Liver (tissue), 9 donors: ENCODE data around the gene CFAP299. TPM values are rescaled to one million over a fixed set of nuclear protein-coding genes. Genes with fewer than 3 reads are reported as not detected.

Source experiments
- DNase-seq: peaks from one replicate; pipeline ENCODE4 v3.0.0-alpha.2; 2017; ENCODE audit warnings: low spot score
- H3K27ac ChIP-seq, 2 donors: one replicate each; pipeline ENCODE4 v1.7.0; 2013; ENCODE audit warnings: inconsistent platforms in 2 of 2, low read length in 2 of 2, control low read depth in 1 of 2, low read depth in 1 of 2, mild to moderate bottlenecking in 1 of 2
- H3K27me3 ChIP-seq, 4 donors: one replicate each; pipeline versions ENCODE4 v1.6.1 to v1.7.0; 2013; ENCODE audit warnings: low read length in 3 of 4, inconsistent platforms in 1 of 4, mild to moderate bottlenecking in 1 of 4, moderate library complexity in 1 of 4; ENCODE audit not compliant: control insufficient read depth in 4 of 4, insufficient read depth in 4 of 4
- H3K36me3 ChIP-seq, 4 donors: one replicate each; pipeline versions ENCODE4 v1.6.1 to v1.7.0; 2013; ENCODE audit warnings: low read length in 3 of 4, mild to moderate bottlenecking in 3 of 4, low read depth in 1 of 4, moderate library complexity in 1 of 4; ENCODE audit not compliant: control insufficient read depth in 4 of 4, insufficient read depth in 3 of 4
- H3K4me1 ChIP-seq, 4 donors: one replicate each; pipeline versions ENCODE4 v1.6.1 to v1.7.0; 2013; ENCODE audit warnings: low read length in 3 of 4, mild to moderate bottlenecking in 3 of 4, moderate library complexity in 1 of 4; ENCODE audit not compliant: control insufficient read depth in 4 of 4, insufficient read depth in 4 of 4
- H3K4me3 ChIP-seq, 3 donors: one replicate each; pipeline versions ENCODE4 v1.6.1 to v1.7.0; 2013; ENCODE audit warnings: low read length in 3 of 3, control low read depth in 1 of 3, low read depth in 1 of 3, mild to moderate bottlenecking in 1 of 3
- H3K9ac ChIP-seq, 2 donors: one replicate each; pipeline ENCODE4 v1.7.0; 2013; ENCODE audit warnings: low read length in 2 of 2, mild to moderate bottlenecking in 2 of 2, moderate library complexity in 2 of 2, control low read depth in 1 of 2, low read depth in 1 of 2
- H3K9me3 ChIP-seq, 4 donors: one replicate each; pipeline versions ENCODE4 v1.6.1 to v1.7.0; 2013; ENCODE audit warnings: low read length in 3 of 4; ENCODE audit not compliant: control insufficient read depth in 4 of 4
- ATF3 ChIP-seq: IDR thresholded peaks from 2 replicates; pipeline ENCODE4 v1.6.1; 2016; ENCODE audit warnings: antibody characterized with exemption
- EGR1 ChIP-seq, 2 donors: IDR thresholded peaks; 2 replicates each; pipeline ENCODE4 v1.6.1; 2016 to 2018; ENCODE audit warnings: antibody characterized with exemption in 2 of 2, low read depth in 2 of 2
- FOXA1 ChIP-seq: IDR thresholded peaks from 2 replicates; pipeline ENCODE4 v1.6.1; 2016; ENCODE audit warnings: antibody characterized with exemption
- FOXA2 ChIP-seq: IDR thresholded peaks from 2 replicates; pipeline ENCODE4 v1.6.1; 2016; ENCODE audit warnings: antibody characterized with exemption
- GABPA ChIP-seq, 2 donors: IDR thresholded peaks in 1 of 2; conservative IDR thresholded peaks in 1 of 2; 2 replicates each; pipeline ENCODE4 v1.6.1; 2016; ENCODE audit warnings: antibody characterized with exemption in 2 of 2, mild to moderate bottlenecking in 1 of 2, moderate library complexity in 1 of 2
- HNF4A ChIP-seq, 2 donors: conservative IDR thresholded peaks; 2 replicates each; pipeline ENCODE4 v1.6.1; 2016; ENCODE audit warnings: antibody characterized with exemption in 2 of 2, mild to moderate bottlenecking in 2 of 2
- HNF4G ChIP-seq: IDR thresholded peaks from 2 replicates; pipeline ENCODE4 v1.6.1; 2016; ENCODE audit warnings: antibody characterized with exemption
- JUND ChIP-seq, 2 donors: IDR thresholded peaks; 2 replicates each; pipeline ENCODE4 v1.6.1; 2016; ENCODE audit warnings: antibody characterized with exemption in 2 of 2
- NR2F2 ChIP-seq: IDR thresholded peaks from 2 replicates; pipeline ENCODE4 v1.6.1; 2016; ENCODE audit warnings: antibody characterized with exemption
- RAD21 ChIP-seq, 2 donors: IDR thresholded peaks; 2 replicates each; pipeline ENCODE4 v1.6.1; 2016; ENCODE audit warnings: antibody characterized with exemption in 2 of 2, mild to moderate bottlenecking in 2 of 2
- RXRA ChIP-seq, 2 donors: IDR thresholded peaks; 2 replicates each; pipeline ENCODE4 v1.6.1; 2017 to 2018; ENCODE audit warnings: antibody characterized with exemption in 2 of 2, mild to moderate bottlenecking in 1 of 2
- SP1 ChIP-seq: IDR thresholded peaks from 2 replicates; pipeline ENCODE4 v1.6.1; 2018; ENCODE audit warnings: antibody characterized with exemption, mild to moderate bottlenecking
- TAF1 ChIP-seq: conservative IDR thresholded peaks from 2 replicates; pipeline ENCODE4 v1.6.1; 2016; ENCODE audit warnings: antibody characterized with exemption, mild to moderate bottlenecking
- YY1 ChIP-seq: IDR thresholded peaks from 2 replicates; pipeline ENCODE4 v1.6.1; 2016; ENCODE audit warnings: antibody characterized with exemption, mild to moderate bottlenecking
- ZBTB33 ChIP-seq: IDR thresholded peaks from 2 replicates; pipeline ENCODE4 v1.6.1; 2016; ENCODE audit warnings: antibody characterized with exemption
- WGBS: extraction: QIAGEN DNeasy Blood & Tissue Kit; methylation state at CpG from one replicate; pipeline ENCODE4 v1.1.7; 2013; 5-methylcytosine and 5-hydroxymethylcytosine counted together
- polyA plus RNA-seq, 2 donors: library from polyadenylated mRNA; stranded (reverse) in 1 of 2; unstranded in 1 of 2; fragments of 200-250 nt in 1 of 2; fragments of >200 nt in 1 of 2; fragmentation: Nextera tagmentation in 1 of 2; extraction: Ambion mirVana in 1 of 2; gene quantifications; one replicate each; pipeline versions ENCODE4 v1.2.1 to v1.2.3, GENCODE V29; 2013 to 2015
- total RNA-seq, 2 donors: library from RNA; depleted of rRNA; stranded (reverse); fragments of >200 nt; gene quantifications; one replicate each; pipeline ENCODE4 v1.2.3, GENCODE V29; 2014
- TF ChIP-seq, protein P1 (sequence below): fragments of 150-350 bp; IDR thresholded peaks from 2 replicates; pipeline ENCODE4 v1.5.1; 2017; ENCODE audit warnings: improper control_type of control experiment, low read depth, low read length; ENCODE audit not compliant: missing input control
- TF ChIP-seq, protein P2 (sequence below): IDR thresholded peaks from 2 replicates; pipeline ENCODE4 v1.6.1; 2016; ENCODE audit warnings: antibody characterized with exemption, mild to moderate bottlenecking
- TF ChIP-seq, protein P3 (sequence below): IDR thresholded peaks from 2 replicates; pipeline ENCODE4 v1.6.1; 2016; ENCODE audit warnings: antibody characterized with exemption
- donor health status: healthy.
- donor health status: healthy.
- donor health status: healthy.
- donor health status: healthy.
- donor health status: healthy.

Gene CFAP299
- total and polyA plus RNA-seq, 4 donors: not detected

GRCh38 chr4:80709082-80709869 is 373.7 kb downstream of the CFAP299 start:
- TF ChIP-seq, protein P1, sequence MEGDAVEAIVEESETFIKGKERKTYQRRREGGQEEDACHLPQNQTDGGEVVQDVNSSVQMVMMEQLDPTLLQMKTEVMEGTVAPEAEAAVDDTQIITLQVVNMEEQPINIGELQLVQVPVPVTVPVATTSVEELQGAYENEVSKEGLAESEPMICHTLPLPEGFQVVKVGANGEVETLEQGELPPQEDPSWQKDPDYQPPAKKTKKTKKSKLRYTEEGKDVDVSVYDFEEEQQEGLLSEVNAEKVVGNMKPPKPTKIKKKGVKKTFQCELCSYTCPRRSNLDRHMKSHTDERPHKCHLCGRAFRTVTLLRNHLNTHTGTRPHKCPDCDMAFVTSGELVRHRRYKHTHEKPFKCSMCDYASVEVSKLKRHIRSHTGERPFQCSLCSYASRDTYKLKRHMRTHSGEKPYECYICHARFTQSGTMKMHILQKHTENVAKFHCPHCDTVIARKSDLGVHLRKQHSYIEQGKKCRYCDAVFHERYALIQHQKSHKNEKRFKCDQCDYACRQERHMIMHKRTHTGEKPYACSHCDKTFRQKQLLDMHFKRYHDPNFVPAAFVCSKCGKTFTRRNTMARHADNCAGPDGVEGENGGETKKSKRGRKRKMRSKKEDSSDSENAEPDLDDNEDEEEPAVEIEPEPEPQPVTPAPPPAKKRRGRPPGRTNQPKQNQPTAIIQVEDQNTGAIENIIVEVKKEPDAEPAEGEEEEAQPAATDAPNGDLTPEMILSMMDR: no peak
- TF ChIP-seq RXRA (IDR thresholded peaks at IDR 0.05): no peak
- no peak for TF ChIP-seq SP1
- TF ChIP-seq ATF3: no peak
- no peak for TF ChIP-seq EGR1 (IDR thresholded peaks at IDR 0.05; ENCODE audit: low read depth in 2 of 2)
- no peak for TF ChIP-seq RAD21 (IDR thresholded peaks at IDR 0.05)
- Histone ChIP-seq H3K9ac (no peak overlapping the region), H3K9me3 (no peaks in the 10 kb centered on the region), H3K27ac (no peak overlapping the region), H3K4me3 (no peak overlapping the region), H3K4me1 (no peaks in the 10 kb centered on the region), H3K27me3 (no peaks in the 10 kb centered on the region), H3K36me3 (no peaks in the 10 kb centered on the region)
- 33% methylated on average over 6 of the region's 6 CpGs for WGBS
- no peak for DNase-seq

GRCh38 chr4:80710748-80711451 is 375.4 kb downstream of the CFAP299 start:
- H3K9me3 ChIP-seq: no peaks in the 10 kb centered on the region
- no peak for TF ChIP-seq JUND (IDR thresholded peaks at IDR 0.05)
- TF ChIP-seq, protein P1: no peak
- TF ChIP-seq FOXA1: no peak
- TF ChIP-seq RXRA (IDR thresholded peaks at IDR 0.05): no peak
- no peak for TF ChIP-seq TAF1
- no peak for TF ChIP-seq HNF4A (conservative IDR thresholded peaks at IDR 0.05)
- TF ChIP-seq, protein P2, sequence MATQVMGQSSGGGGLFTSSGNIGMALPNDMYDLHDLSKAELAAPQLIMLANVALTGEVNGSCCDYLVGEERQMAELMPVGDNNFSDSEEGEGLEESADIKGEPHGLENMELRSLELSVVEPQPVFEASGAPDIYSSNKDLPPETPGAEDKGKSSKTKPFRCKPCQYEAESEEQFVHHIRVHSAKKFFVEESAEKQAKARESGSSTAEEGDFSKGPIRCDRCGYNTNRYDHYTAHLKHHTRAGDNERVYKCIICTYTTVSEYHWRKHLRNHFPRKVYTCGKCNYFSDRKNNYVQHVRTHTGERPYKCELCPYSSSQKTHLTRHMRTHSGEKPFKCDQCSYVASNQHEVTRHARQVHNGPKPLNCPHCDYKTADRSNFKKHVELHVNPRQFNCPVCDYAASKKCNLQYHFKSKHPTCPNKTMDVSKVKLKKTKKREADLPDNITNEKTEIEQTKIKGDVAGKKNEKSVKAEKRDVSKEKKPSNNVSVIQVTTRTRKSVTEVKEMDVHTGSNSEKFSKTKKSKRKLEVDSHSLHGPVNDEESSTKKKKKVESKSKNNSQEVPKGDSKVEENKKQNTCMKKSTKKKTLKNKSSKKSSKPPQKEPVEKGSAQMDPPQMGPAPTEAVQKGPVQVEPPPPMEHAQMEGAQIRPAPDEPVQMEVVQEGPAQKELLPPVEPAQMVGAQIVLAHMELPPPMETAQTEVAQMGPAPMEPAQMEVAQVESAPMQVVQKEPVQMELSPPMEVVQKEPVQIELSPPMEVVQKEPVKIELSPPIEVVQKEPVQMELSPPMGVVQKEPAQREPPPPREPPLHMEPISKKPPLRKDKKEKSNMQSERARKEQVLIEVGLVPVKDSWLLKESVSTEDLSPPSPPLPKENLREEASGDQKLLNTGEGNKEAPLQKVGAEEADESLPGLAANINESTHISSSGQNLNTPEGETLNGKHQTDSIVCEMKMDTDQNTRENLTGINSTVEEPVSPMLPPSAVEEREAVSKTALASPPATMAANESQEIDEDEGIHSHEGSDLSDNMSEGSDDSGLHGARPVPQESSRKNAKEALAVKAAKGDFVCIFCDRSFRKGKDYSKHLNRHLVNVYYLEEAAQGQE: no peak
- TF ChIP-seq EGR1 (IDR thresholded peaks at IDR 0.05; ENCODE audit: low read depth in 2 of 2): no peak
- TF ChIP-seq YY1: no peak
- TF ChIP-seq RAD21 (IDR thresholded peaks at IDR 0.05): no peak
- no peak for TF ChIP-seq NR2F2
- no peak for TF ChIP-seq GABPA (IDR thresholded peaks at IDR 0.05 in 1 of 2, conservative IDR thresholded peaks at IDR 0.05 in 1 of 2)
- no peak for TF ChIP-seq FOXA2
- TF ChIP-seq, protein P3, sequence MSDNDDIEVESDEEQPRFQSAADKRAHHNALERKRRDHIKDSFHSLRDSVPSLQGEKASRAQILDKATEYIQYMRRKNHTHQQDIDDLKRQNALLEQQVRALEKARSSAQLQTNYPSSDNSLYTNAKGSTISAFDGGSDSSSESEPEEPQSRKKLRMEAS: no peak
- no peak for TF ChIP-seq ATF3
- TF ChIP-seq HNF4G: no peak
- no peak for TF ChIP-seq ZBTB33
- no peak for TF ChIP-seq SP1
- DNase-seq: no peak
- H3K4me3 ChIP-seq: no peak overlapping the region
- no peak overlapping the region for H3K9ac ChIP-seq
- 66% methylated on average over 5 of the region's 5 CpGs for WGBS
- H3K36me3 ChIP-seq: no peaks in the 10 kb centered on the region
- no peaks in the 10 kb centered on the region for H3K27me3 ChIP-seq
- no peak overlapping the region for H3K27ac ChIP-seq
- no peaks in the 10 kb centered on the region for H3K4me1 ChIP-seq
